Natural killer cell (primary cell): Measurements from ENCODE around the gene E2F7. TPM values are rescaled to one million over a fixed set of nuclear protein-coding genes. Genes with fewer than 3 reads are reported as not detected.

Experiments used
- ATAC-seq, 3 donors: fragments of 150-1000 bp in 2 of 3; fragments of 200-7000 bp in 1 of 3; cut with Tn5 transposase; 1 replicate in 1 of 3; 2 replicates in 2 of 3; pipeline ENCODE4 v1.10.0; 2021; ENCODE audit warnings: mild to moderate bottlenecking in 2 of 3, moderate library complexity in 2 of 3
- DNase-seq, 2 donors: peaks; one replicate each; pipeline versions ENCODE4 v3.0.0 to v3.0.0-alpha.2; 2013 to 2021; ENCODE audit warnings: mixed read lengths in 1 of 2
- H3K27ac ChIP-seq: one replicate; pipeline ENCODE4 v1.5.1; 2013; ENCODE audit warnings: mild to moderate bottlenecking, low read length
- H3K27me3 ChIP-seq: one replicate; pipeline ENCODE4 v1.6.1; 2013; ENCODE audit warnings: low read length; ENCODE audit not compliant: control insufficient read depth, insufficient read depth
- H3K36me3 ChIP-seq: one replicate; pipeline ENCODE4 v1.6.1; 2013; ENCODE audit warnings: low read length; ENCODE audit not compliant: control insufficient read depth, insufficient read depth
- H3K4me1 ChIP-seq: one replicate; pipeline ENCODE4 v1.6.1; 2013; ENCODE audit warnings: low read length; ENCODE audit not compliant: control insufficient read depth, insufficient read depth
- H3K4me3 ChIP-seq: one replicate; pipeline ENCODE4 v1.5.1; 2013; ENCODE audit warnings: low read length
- H3K9me3 ChIP-seq: one replicate; pipeline ENCODE4 v1.6.1; 2013; ENCODE audit warnings: low read length; ENCODE audit not compliant: control insufficient read depth, insufficient read depth
- H3K27ac Mint-ChIP-seq, 2 donors: one replicate each; pipeline ENCODE4 v1.8.0; 2022; ENCODE audit warnings: mild to moderate bottlenecking in 2 of 2, mixed read lengths in 2 of 2, moderate library complexity in 1 of 2
- H3K27me3 Mint-ChIP-seq, 2 donors: one replicate each; pipeline ENCODE4 v1.8.0; 2022; ENCODE audit warnings: low read depth in 2 of 2, mixed read lengths in 2 of 2
- H3K36me3 Mint-ChIP-seq: one replicate; pipeline ENCODE4 v1.8.0; 2022; ENCODE audit warnings: mixed read lengths
- H3K4me1 Mint-ChIP-seq, 2 donors: one replicate each; pipeline ENCODE4 v1.8.0; 2022; ENCODE audit warnings: mixed read lengths in 2 of 2
- H3K4me3 Mint-ChIP-seq: one replicate; pipeline ENCODE4 v1.8.0; 2022; ENCODE audit warnings: mild to moderate bottlenecking, moderate library complexity, mixed read lengths
- H3K9me3 Mint-ChIP-seq, 2 donors: one replicate each; pipeline ENCODE4 v1.8.0; 2022; ENCODE audit warnings: mixed read lengths in 2 of 2
- WGBS: methylation state at CpG from one replicate; pipeline ENCODE4 v1.1.7; 2013; ENCODE audit warnings: missing lambda C conversion rate; ENCODE audit not compliant: insufficient coverage; 5-methylcytosine and 5-hydroxymethylcytosine counted together
- intact Hi-C: fragments of 100-400 bp; cut with micrococcal nuclease; formaldehyde crosslinking; loops from one replicate; pipeline ENCODE4 v1.14.2; 2022
- total RNA-seq, 4 donors: library from RNA; stranded (reverse); fragments of 120-200 nt in 1 of 4; gene quantifications; one replicate each; pipeline versions ENCODE4 v1.2.3 to v1.2.4, GENCODE V29; 2013 to 2022
- TF ChIP-seq, protein P1 (sequence below): fragments of 200-600 bp; IDR thresholded peaks from one replicate; pipeline ENCODE4 v1.8.0; 2022; ENCODE audit warnings: antibody characterized with exemption

The E2F7 gene
- total RNA-seq, 3 donors from 2014 or later (not counting 1 experiment from before 2014, with no cell fraction given), result 0.30 to 1.1 (median 0.59) TPM

DNA sequence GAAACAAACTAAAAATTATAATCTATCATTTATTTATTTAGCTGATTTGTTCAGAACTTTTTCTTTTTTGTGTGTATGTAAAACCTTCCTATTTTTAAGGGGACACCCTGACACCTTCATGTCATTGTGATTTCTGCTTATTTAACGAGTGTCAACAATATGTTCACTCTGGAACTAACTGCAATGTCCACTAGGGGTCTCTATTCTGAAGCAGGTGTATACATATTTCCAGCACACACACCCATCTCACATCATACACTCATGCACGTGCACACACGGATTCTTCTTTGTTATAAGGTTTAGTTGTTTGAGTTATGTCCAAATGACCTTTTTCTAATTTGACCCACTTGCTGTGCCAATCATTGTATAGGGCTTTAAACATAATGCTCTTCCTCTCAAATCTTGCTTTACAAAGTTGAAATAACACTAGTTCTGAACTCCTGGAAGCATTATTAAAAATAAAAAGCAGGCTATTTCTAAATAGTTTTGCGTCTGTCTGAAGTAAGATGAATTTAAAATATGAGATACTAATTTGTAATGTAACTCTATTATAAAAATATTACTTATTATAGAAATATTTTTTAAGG is 15.5 kb downstream of the E2F7 start:
- ATAC-seq (peak; percentile 73 to 92 (median 86)), DNase-seq (peak in 1 of 2 donors; percentile 72)
- no peak overlapping the region for H3K27ac Mint-ChIP-seq
- no peak overlapping the region for H3K27ac ChIP-seq
- H3K4me1 Mint-ChIP-seq, result no peaks in the 10 kb centered on the region
- no peaks in the 10 kb centered on the region for H3K27me3 Mint-ChIP-seq
- no peaks in the 10 kb centered on the region for H3K36me3 ChIP-seq
- no peaks in the 10 kb centered on the region for H3K36me3 Mint-ChIP-seq
- 14% methylated on average over 1 of the region's 4 CpGs for WGBS
- H3K4me3 Mint-ChIP-seq, result no peak overlapping the region
- no peaks in the 10 kb centered on the region for H3K4me1 ChIP-seq
- no peak overlapping the region for H3K4me3 ChIP-seq
- H3K27me3 ChIP-seq, result no peaks in the 10 kb centered on the region
- TF ChIP-seq, protein P1, sequence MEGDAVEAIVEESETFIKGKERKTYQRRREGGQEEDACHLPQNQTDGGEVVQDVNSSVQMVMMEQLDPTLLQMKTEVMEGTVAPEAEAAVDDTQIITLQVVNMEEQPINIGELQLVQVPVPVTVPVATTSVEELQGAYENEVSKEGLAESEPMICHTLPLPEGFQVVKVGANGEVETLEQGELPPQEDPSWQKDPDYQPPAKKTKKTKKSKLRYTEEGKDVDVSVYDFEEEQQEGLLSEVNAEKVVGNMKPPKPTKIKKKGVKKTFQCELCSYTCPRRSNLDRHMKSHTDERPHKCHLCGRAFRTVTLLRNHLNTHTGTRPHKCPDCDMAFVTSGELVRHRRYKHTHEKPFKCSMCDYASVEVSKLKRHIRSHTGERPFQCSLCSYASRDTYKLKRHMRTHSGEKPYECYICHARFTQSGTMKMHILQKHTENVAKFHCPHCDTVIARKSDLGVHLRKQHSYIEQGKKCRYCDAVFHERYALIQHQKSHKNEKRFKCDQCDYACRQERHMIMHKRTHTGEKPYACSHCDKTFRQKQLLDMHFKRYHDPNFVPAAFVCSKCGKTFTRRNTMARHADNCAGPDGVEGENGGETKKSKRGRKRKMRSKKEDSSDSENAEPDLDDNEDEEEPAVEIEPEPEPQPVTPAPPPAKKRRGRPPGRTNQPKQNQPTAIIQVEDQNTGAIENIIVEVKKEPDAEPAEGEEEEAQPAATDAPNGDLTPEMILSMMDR, result peak; percentile 82
- H3K9me3 Mint-ChIP-seq, result no peaks in the 10 kb centered on the region
- no peaks in the 10 kb centered on the region for H3K9me3 ChIP-seq
- intact Hi-C loops, result no loop called here

DNA sequence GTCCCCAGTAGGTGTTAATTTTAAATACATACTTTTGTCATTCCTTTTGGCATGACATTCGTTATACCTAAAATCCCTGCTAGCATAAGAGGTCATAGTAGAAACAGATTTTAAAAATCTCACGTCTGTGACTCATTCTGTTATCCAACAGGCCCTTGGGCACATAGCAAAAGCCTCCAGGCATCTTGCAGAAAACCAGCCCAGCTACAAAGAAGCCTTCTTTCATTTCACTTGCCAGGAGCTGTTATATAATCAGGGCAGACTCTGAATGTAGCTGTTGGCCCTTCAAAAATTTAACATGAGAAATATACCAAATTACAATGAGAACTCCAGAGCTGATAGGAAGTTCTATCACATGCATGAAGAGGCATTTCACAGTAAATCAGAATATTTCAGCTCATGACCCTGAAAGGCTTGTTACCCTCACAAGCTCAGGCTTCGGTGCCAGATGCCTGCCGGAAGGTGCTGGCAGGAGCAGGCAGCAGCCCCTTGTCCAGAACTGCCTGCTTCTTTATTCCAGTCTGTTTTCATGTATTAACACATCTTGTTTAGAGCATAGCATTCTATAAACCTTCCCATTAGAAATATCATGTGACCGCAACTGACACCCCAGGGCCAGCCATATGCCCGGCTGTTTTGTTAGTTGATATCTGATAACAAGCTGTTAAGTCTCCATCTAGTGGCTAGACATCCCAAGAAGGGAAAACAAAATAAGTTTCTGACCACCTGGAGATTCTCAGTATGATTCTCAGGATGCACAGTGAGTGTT is 17.8 kb downstream of the E2F7 start:
- Histone ChIP-seq H3K9me3 (no peaks in the 10 kb centered on the region), H3K36me3 (no peaks in the 10 kb centered on the region), H3K4me1 (no peaks in the 10 kb centered on the region), H3K27me3 (no peaks in the 10 kb centered on the region), H3K27ac (no peak overlapping the region), H3K4me3 (no peak overlapping the region)
- Mint-ChIP-seq H3K4me3 (no peak overlapping the region), H3K9me3 (no peaks in the 10 kb centered on the region), H3K36me3 (no peaks in the 10 kb centered on the region), H3K27me3 (no peaks in the 10 kb centered on the region), H3K27ac (no peak overlapping the region), H3K4me1 (no peaks in the 10 kb centered on the region)
- DNase-seq, result no peak
- TF ChIP-seq, protein P1, result no peak
- no peak for ATAC-seq
- intact Hi-C loops, result no loop called here
- WGBS, result 99% methylated on average over 6 of the region's 6 CpGs

DNA sequence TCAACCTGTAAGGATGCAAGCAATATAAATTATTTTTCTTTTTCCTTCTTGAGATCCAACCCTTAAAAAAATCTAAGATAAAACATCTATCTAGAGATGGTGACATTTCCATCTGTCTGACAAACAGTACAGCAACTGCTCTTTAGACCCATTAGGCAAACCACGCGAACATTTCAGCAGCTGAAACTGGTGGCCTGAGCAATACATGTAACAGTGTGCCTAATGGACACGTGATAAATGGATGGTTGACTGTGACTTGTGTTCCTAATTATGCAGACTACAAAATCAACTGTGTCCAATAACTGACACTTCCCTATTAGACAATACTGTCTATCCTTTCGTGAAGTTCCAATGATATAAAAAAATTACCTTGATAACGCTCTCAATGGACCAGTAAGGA is 18.9 kb downstream of the E2F7 start:
- Mint-ChIP-seq H3K36me3 (no peaks in the 10 kb centered on the region), H3K4me1 (no peaks in the 10 kb centered on the region), H3K27ac (no peak overlapping the region), H3K4me3 (no peak overlapping the region), H3K9me3 (no peaks in the 10 kb centered on the region), H3K27me3 (no peaks in the 10 kb centered on the region)
- Histone ChIP-seq H3K4me3 (no peak overlapping the region), H3K36me3 (no peaks in the 10 kb centered on the region), H3K9me3 (no peaks in the 10 kb centered on the region), H3K27me3 (no peaks in the 10 kb centered on the region), H3K4me1 (no peaks in the 10 kb centered on the region), H3K27ac (no peak overlapping the region)
- intact Hi-C loops, result no loop called here
- WGBS, result 99% methylated on average over 5 of the region's 5 CpGs
- DNase-seq (no peak), ATAC-seq (no peak)
- TF ChIP-seq, protein P1, result no peak
